ENCODE measurements around the gene MGAT3. TPM values are rescaled to one million over a fixed set of nuclear protein-coding genes. Genes with fewer than 3 reads are reported as not detected.

MGAT3 gene
- total RNA-seq, 4 donors from 2014 or later = 0.26 to 11.8 (median 9.5) TPM; not detected in 1

DNA sequence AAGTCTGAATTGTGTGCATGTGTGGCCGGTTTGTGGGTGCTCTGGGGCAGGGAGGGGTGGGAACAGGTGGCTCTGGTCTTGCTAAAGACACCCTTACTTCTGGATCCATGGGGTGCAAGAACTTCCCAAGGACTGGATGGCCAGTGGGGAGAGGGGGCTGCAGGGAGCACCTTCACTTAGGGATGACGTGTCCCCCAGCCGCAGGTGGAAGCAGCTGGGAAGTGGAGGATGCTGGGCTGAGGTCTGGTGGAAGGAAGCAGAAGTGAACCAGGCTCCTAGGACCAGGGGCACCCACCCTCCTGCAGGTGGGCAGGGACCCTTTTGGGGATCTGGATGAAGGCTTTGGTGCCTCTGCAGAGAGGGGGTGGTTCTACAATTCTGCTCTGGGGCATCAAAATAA is 35.4 kb downstream of the MGAT3 start:
- Histone ChIP-seq H3K4me1 (no peaks in the 10 kb centered on the region), H3K9me3 (no peaks in the 10 kb centered on the region), H3K4me3 (no peak overlapping the region), H3K27ac (no peak overlapping the region), H3K36me3 (no peaks in the 10 kb centered on the region), H3K27me3 (no peaks in the 10 kb centered on the region)
- DNase-seq = no peak
- intact Hi-C loops (cut with DNase I; ENCODE audit: low total_unique reads) = no loop called here
- TF ChIP-seq, protein P1, sequence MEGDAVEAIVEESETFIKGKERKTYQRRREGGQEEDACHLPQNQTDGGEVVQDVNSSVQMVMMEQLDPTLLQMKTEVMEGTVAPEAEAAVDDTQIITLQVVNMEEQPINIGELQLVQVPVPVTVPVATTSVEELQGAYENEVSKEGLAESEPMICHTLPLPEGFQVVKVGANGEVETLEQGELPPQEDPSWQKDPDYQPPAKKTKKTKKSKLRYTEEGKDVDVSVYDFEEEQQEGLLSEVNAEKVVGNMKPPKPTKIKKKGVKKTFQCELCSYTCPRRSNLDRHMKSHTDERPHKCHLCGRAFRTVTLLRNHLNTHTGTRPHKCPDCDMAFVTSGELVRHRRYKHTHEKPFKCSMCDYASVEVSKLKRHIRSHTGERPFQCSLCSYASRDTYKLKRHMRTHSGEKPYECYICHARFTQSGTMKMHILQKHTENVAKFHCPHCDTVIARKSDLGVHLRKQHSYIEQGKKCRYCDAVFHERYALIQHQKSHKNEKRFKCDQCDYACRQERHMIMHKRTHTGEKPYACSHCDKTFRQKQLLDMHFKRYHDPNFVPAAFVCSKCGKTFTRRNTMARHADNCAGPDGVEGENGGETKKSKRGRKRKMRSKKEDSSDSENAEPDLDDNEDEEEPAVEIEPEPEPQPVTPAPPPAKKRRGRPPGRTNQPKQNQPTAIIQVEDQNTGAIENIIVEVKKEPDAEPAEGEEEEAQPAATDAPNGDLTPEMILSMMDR (IDR thresholded peaks at IDR 0.05) = no peak
- no peak for TF ChIP-seq POLR2A (IDR thresholded peaks at IDR 0.05)

DNA sequence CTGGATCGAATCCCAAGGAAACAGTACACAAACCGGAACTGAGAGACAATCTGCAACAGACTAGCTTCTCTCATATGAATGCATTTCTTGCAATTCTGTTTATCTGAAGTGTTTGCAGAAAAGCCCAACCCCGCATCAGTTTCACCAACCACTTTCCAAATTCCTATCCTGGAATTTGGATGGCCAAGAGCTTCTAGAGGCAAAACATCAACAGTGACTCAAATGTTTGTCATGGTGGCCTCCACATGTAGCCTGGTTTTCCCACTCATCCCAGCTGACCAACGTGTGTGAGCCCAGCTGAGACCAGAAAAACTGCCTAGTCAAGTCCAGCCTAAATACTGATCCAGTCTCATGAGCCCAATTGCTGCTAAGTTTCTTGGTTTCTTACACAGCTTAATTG is 36.9 kb downstream of the MGAT3 start:
- no peak for TF ChIP-seq POLR2A (IDR thresholded peaks at IDR 0.05)
- TF ChIP-seq, protein P1 (IDR thresholded peaks at IDR 0.05) = no peak
- H3K27me3 ChIP-seq = no peaks in the 10 kb centered on the region
- intact Hi-C loops (cut with DNase I; ENCODE audit: low total_unique reads) = no loop called here
- no peak for DNase-seq
- H3K9me3 ChIP-seq = no peaks in the 10 kb centered on the region
- H3K4me3 ChIP-seq = no peak overlapping the region
- no peaks in the 10 kb centered on the region for H3K4me1 ChIP-seq
- H3K36me3 ChIP-seq = no peaks in the 10 kb centered on the region
- no peak overlapping the region for H3K27ac ChIP-seq

DNA sequence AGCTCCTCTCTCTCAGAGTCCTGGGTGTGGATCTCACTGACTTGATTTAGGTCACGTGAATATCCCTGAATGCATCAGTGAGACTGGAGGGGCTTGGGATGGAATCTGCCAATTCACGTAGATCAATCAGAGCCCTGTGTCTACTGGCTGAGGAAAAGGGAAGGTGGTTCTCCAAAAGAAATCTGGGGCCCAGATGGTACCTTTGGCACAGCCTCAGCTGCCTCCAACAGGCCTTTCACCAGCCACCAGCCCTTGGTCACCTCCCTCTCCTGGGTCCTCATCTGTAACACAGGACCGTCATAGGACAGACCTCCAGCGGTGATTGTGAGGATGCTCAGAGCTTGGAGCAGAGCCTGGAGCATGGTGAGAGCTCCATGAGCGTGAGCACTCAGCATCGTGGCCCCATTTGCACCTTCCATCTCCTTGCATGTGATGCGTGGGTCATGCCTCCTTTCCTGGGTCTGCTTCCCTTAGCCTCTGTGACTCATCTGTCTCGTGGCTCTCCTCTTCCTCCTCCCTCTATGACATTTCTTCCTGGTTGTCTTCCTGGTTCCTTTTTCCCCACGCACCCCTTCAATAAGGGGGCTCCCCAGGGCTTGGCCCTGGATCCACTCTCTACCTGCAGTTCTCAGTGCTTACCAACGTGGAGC is 37.8 kb downstream of the MGAT3 start:
- TF ChIP-seq, protein P1 (IDR thresholded peaks at IDR 0.05) = no peak
- no peak for TF ChIP-seq POLR2A (IDR thresholded peaks at IDR 0.05)
- H3K9me3 ChIP-seq = no peaks in the 10 kb centered on the region
- H3K27me3 ChIP-seq = no peaks in the 10 kb centered on the region
- no peaks in the 10 kb centered on the region for H3K4me1 ChIP-seq
- H3K4me3 ChIP-seq = no peak overlapping the region
- no peak overlapping the region for H3K27ac ChIP-seq
- no peaks in the 10 kb centered on the region for H3K36me3 ChIP-seq
- intact Hi-C loops (cut with DNase I; ENCODE audit: low total_unique reads) = no loop called here
- DNase-seq = no peak

DNA sequence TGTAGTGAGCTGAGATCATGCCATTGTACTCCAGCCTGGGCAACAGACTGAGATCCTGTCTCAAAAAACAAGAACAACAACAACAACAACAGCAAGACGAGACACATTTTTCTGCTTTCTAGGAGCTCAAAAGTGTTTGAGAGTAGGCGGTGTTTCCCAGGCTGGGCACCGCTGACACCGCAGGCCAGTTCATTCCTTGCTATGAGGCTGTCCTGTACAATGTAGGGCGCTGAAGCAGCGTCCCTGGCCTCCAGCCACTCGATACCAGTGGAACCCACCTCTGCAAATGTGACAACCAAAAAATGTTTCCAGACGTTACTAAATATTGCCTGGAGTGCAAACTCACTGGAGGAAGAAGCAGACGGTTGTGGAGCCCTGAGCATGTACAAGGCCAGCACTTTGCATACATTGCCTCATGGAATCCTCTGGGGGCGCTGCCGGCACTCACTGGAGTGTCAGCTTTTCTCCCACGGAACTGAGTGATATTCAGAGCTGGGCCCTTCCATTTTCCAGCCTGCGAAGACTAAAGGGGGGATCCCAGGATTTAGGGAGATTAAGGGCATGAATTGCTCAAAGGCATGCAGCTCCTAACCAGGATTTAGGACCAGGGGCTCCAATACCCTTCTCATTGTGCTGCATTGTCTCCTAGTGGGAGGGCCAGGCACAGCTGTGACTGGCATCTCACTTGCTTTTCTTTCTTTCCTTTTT is 39.5 kb downstream of the MGAT3 start:
- no peak for TF ChIP-seq POLR2A (IDR thresholded peaks at IDR 0.05)
- TF ChIP-seq, protein P1 (IDR thresholded peaks at IDR 0.05) = peak; percentile 57 to 64 (median 61)
- peaks cover 0 to 3% of the 10 kb centered on the region in 2 donors for H3K4me1 ChIP-seq
- intact Hi-C loops (cut with DNase I; ENCODE audit: low total_unique reads) = no loop called here
- no peaks in the 10 kb centered on the region for H3K9me3 ChIP-seq
- DNase-seq = peak; percentile 49 to 54
- H3K27me3 ChIP-seq = no peaks in the 10 kb centered on the region
- H3K4me3 ChIP-seq = no peak overlapping the region
- H3K27ac ChIP-seq = no peak overlapping the region
- H3K36me3 ChIP-seq = no peaks in the 10 kb centered on the region

DNA sequence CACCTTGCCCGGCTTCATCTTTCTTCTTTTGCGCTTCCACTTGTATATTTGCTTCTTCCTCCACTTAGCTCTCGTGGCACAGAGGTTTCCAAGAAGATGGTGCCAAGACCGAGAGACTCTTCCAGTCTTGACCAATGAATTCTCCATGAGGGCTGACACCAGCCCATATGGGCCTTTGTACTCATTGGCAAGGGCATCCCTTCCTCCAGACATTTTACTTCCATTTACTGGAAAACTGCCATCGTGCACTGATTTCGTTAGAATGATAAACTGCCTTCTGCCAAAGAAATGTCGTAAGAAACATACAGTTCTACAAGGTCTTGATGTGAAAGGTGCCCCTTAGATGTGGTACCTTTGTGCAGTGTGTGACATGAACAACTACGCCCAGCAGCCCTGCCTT is 40.6 kb downstream of the MGAT3 start:
- H3K27me3 ChIP-seq = no peaks in the 10 kb centered on the region
- H3K27ac ChIP-seq = no peak overlapping the region
- H3K4me3 ChIP-seq = no peak overlapping the region
- TF ChIP-seq, protein P1 (IDR thresholded peaks at IDR 0.05) = no peak
- no peak for TF ChIP-seq POLR2A (IDR thresholded peaks at IDR 0.05)
- H3K36me3 ChIP-seq = no peaks in the 10 kb centered on the region
- no peak for DNase-seq
- H3K4me1 ChIP-seq = peaks cover 0 to 8% of the 10 kb centered on the region in 2 donors
- H3K9me3 ChIP-seq = no peaks in the 10 kb centered on the region
- intact Hi-C loops (cut with DNase I; ENCODE audit: low total_unique reads) = no loop called here

Measured in uterus (tissue), 4 donors.